Activated T-cell treated with anti-CD3 and anti-CD28 coated beads for 4 hours (primary cell): ENCODE results near the gene SMIM5.
"Not testable (repeated sequence)": the region's sequence is repeated elsewhere in the genome, so short reads cannot be mapped to it uniquely, and the experiment has no call there.

Source experiments
- DNase-seq: peaks from one replicate; pipeline ENCODE4 v3.0.0-alpha.2; 2020

The SMIM5 gene, protein sequence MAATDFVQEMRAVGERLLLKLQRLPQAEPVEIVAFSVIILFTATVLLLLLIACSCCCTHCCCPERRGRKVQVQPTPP

DNA sequence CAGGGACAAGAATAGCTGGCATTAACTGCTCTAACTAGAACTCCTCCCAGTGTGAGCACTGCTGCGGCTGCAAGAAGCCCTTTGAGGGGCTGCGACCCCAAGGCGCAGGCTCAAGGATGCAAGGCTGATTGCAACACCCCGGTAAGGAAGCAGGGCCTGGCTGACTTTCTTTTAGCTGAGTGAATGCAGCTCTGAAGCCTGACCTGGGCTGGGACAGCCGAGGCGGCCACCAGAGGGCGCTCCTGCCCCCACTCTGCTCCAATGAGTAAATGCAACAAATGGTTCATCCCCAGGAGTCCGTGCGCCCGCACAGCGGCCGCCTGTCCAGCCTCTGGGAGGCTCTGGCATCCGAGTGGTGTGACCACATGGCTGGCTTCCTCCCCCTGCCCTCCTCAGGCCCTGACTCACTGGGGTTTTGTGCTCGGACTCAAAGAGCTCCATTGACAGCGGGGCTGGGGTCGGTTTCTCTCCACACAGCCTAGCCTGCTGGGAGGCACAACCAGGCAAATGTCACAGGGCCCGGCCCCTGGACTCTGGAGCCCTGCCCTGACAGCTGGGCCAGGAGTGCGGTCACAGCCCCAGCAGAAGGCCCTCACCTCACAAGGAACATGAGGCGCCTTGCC, at the start of gene SMIM5:
SMIM5 (plus strand) TSS at position 572 of the 623 bp plus-strand sequence. CDS start 6,768 bp downstream, outside the sequence.
- peak; percentile 75 for DNase-seq

DNA sequence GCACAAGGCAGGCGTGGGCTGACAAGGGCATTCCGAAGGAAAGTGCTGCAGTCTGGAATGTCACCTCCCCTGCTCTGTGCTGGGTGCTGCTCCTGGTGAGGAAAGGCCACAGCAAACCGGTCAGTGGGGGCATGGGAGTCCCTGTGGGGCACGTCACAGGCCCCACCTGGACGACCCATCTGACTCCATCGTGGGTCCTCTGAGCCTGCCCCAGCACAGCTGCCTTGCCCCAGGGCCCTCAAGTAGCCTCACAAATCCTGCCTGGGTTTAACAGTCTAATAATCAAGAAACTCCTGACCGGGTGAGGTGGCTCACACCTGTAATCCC, 48.4 kb upstream of the SMIM5 start:
- DNase-seq: no peak

DNA sequence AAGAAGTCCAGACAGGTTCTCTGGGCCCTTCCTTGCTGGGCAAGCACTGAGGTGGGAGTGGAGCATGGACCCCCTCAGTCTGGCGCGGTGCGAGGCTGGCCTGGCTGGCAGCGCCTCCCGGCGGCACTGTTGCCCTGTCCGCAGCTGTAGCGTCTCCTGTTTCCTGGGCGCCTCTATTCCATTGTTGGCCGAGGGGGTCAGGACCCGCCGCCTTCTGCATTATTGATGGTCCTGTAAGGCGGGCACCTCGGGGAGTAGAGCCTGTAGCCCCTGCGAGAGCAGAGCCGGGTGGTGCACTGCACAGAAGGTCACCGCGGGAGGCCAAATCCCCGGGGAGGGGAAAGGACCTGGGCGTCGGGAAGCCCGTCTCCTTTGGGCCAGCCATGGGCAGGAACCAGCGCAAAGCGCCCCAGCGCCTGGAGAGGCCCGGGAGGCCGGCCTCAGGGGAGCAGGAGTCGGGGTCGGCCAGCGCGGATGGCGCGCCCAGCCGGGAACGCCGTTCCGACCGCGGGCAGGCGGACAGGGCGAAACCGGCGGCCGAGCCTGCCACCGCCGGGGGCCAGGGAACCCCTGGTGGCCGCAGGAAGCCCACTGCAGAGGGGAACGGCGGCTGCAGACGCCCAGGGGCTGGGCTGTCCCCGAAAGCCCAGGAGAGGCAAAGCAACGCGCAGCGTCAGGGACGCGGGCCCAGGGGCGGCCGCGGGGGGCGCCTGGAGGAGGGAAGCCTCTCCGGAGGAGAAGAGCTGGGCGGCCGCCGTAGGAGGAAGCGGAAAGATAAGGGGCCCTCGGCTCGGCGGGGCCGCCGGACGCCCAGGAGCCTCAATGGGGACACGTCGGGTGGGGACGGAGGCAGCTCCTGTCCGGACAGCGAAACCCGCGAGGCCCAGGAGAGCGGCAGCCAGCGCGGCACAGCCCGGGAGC, 45.3 kb upstream of the SMIM5 start, which contains the start of gene MYO15B:
MYO15B (plus strand) TSS at position 126 of the 921 bp plus-strand sequence; CDS start at position 384, 258 bp downstream.
- DNase-seq: peak; percentile 44

DNA sequence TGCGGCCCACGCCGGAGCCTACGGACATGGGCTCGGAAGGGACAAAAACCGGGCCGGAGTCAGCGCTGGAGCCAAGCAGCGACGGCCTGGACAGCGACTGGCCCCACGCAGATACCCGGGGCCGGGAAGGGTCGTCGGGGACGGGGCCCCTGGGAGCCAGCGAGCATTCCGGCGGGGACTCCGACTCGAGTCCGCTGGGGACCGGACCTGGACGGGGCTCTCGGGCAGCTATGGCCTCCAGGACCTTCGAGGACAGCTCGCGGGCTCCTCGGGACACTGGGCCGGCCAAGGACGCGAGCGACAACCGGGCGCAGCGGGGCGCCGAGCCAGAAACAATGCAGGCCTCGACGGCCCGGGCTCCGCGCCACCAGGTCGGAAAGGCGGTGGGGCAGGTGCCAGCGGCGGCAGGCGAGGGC, 44.6 kb upstream of the SMIM5 start:
- DNase-seq: peak; percentile 9

DNA sequence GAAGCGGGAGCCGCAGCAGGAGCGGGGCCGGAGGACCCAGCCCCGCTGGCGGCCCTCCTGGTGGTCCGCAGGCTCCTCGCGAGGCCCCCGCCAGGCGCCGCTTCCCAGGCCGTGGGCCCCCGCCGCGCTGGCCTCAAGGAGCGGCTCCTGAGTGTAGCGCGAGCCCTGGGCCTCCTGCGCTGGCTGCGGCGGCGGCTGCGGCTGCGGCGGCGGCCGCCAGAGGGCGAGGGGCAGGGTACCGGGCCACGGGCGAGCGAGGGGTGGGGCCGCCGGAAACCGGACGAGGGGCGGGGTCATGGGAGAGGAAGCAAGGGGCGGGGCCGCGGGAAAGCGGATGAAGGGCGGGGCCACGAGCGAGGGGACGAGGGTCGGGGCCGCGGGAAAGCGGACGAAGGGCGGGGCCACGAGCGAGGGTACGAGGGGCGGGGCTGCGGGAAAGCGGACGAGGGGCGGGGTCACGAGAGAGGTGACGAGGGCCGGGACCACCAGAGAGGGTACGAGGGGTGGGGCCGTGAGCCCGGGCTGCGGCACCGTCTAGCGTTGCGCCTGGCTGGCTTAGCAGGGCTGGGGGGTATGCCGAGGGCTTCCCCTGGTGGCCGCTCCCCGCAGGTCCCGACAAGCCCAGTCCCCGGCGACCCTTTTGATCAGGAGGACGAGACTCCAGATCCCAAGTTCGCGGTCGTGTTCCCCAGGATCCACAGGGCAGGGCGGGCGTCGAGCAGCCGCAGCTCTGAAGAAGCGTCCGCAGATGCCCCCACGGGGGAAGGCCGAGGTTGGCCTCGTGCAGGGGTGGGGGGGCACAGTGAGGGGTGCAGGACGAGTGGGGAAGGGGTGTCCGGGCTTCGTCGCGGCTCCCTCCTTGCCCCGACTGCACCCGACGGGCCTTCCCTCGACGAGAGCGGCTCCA, 44.0 kb upstream of the SMIM5 start:
- DNase-seq: peak; percentile 98

DNA sequence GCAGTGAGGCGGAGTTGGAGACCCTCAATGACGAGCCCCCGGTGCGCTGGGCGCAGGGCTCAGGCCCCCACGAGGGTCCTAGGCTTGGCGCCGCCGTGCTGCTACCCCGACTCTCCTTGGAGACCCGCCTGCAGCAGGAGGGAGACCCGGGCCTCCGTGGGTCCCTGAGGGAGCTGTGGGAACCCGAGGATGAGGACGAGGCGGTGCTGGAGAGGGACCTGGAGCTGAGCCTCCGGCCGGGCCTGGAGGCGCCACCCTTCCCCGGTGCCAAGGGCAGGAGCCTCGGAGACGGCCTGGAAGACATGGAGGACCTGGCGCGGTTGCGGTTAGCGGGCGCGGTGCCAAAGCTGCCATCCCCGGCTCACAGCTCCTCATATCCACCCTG, 43.3 kb upstream of the SMIM5 start:
- no peak for DNase-seq

DNA sequence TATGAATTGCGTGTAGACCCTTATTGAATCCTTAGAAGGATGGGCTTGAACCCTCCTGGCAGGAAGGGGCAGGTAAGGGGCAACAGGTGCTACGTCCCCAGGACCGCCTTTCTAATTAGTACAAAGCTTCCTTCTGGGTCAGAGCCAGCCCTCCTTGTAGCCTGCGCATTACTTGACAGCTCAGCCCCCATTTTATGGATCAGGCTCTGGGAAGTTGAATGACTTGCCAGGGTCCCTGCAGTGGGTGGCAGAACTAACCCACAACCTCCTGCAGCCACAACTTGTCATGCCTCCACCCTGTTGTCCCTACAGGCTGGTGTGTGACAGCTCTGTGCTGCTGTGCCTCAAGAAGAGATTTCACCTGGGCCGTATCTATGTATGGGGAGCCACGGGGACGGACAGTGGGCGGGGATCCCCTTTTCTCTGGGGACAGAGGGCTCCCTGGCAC, 42.9 kb upstream of the SMIM5 start:
- no peak for DNase-seq

DNA sequence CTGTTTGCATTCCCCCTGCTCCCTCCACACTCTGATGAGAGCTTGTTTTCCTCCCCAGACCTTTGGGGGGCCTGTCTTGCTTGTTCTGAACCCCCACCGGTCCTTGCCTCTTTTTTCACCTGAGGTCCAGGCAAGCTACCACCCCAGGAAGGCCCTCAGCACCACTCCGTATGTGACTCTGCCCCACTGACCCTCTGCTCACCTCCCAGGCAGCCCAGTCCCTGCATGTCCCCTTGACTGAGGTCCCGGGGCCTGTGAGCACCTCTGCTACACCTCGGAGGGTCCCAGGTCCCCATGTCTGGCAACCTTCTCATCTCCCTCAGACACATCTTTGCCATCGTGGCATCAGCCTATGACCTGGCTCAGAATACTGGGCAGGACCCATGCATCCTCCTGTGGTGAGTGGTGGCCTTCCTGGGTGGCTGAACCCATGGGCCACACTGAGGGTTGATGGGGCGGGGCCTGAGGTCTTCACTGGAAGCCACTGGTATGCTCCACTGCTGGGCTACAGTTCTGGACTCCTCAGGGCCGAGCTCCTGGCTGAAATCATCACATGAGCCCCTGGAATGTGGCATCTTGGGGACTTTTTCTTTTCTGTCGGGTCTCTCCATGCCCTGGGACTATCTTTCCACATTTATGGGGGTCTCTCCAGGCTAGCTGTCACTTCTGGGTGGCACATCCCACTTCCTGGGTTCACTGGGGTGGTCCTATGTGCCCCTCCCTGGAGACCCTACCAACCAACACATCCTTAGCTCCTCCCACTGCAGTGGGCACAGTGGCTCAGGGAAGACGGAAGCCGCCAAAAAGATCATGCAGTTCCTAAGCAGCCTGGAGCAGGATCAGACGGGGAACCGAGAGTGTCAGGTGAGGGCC, 42.1 kb upstream of the SMIM5 start:
- no peak for DNase-seq

DNA sequence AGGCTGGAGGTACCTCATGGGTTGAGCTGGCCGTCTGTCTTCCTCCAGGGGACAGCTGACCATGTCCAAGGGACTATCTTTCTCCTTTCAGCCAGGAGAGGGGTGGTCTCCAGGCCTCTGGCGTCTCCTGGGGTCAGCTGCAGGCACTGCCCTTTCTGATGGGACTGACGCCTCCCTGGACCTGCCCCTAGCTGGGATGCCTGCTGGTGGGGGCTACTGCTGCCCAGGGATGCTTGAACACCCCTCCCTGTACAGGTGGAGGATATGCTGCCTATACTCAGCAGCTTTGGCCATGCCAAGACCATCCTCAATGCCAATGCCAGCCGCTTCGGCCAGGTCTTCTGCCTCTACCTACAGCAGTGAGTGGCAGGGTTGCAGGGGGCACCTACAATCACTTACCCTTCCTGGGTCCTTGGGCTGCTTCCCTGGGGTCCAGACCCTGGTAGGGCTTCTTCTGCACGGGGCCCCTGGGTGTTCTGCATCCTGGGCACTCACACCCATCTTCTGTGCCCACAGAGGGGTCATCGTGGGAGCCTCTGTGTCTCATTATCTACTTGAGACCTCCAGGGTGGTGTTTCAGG, 41.4 kb upstream of the SMIM5 start:
- no peak for DNase-seq

DNA sequence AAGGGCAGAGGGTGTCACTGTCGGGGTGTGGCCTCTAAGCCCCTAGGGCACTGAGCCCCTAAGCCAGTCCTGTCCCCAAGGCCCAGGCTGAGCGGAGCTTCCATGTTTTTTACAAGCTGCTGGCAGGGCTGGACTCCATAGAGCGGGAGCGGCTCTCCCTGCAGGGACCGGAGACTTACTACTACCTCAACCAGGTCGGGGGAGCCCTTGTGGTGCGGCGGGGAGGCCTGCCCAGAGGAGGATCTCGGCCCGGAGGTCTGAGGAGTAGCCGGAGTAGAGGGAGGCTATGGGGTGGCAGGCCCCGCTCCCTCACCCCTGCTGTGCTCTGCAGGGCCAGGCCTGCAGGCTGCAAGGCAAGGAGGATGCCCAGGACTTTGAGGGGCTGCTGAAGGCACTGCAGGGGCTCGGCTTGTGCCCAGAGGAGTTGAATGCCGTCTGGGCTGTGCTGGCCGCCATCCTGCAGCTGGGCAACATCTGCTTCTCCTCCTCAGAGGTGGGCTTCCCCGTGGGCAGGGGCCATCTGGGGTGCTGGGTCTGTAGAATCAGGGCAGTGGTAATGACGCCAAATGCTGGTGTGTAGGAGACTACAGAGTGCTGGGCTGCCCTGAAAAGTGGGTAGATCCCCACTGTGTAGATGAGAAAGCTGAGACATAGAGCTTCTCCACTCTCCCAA, 40.8 kb upstream of the SMIM5 start:
- DNase-seq: no peak

DNA sequence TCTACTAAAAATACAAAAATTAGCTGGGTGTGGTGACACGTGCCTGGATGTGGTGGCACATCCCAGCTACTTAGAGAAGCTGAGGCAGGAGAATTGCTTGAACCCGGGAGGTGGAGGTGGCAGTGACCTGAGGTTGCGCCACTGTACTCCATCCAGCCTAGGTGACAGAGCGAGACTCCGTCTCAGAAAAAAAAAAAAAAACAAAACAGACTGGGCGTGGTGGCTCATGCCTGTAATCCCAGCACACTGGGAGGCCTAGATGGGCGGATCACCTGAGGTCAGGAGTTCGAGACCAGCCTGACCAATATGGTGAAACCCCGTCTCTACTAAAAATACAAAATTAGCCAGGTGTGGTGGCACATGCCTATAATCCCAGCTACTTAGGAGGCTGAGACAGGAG, 39.8 kb upstream of the SMIM5 start:
- DNase-seq: not testable (repeated sequence)

DNA sequence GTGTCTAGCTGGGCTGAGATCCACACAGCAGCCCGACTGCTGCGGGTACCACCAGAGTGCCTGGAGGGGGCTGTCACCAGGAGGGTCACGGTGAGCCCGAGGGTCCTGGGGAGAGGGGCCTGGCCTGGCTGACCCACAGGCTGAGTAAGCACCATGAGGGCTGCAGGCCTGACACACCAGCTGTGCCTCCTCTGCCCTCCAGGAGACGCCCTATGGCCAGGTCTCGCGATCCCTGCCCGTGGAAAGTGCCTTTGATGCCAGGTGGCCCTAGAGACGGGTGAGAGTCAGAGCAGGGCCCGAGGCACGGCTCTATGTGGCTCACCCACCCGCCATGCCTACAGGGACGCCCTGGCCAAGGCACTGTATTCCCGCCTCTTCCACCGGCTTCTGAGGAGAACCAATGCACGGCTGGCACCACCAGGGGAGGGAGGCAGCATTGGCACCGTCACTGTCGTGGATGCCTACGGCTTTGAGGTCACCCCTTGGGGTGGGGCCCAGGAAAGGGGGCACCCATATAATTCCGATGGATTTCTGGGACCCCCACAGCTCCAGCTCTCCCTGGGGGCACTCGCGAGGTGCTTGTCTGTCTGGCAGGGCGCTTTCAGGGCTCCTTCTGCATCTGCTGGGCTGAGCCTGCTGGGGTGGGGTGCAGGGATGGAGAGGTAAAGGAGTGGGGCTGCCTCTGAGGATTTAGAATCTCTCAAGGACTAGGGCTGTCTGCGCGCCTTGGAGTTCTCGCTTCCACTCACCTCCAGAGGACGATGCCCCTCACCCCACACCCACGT, 38.5 kb upstream of the SMIM5 start:
- DNase-seq: no peak

DNA sequence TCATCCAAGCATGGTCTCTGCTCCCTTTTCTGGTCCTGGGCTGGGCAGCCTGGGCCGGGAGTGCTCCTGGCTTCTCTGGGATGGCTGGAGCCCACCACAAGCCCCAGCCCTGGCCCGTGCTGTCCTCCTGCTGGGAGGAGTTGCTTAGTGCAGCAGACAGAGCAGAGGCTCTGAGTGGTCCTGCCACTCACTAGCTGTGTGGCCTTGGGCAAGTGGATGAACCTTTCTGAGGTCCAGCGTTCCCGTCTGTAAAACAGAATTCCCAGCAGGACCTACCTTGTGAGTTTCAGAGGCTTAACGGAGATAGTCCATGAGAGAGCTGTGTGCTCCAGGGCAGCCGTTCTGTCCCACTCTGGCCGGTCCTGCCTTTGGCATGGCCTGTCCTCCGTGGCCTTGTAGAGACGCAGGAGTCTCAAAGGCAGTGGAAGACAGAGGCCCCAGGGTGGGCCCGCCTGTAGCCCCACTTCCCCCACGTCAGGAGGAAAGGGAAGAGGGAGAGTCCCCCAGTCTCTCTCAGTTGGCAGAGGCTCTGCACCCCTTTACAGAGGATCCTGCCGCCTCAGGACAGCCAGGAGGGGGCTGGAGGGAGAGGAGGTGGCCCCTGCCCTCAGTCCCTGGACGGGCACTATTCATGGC, 37.8 kb upstream of the SMIM5 start:
- no peak for DNase-seq

DNA sequence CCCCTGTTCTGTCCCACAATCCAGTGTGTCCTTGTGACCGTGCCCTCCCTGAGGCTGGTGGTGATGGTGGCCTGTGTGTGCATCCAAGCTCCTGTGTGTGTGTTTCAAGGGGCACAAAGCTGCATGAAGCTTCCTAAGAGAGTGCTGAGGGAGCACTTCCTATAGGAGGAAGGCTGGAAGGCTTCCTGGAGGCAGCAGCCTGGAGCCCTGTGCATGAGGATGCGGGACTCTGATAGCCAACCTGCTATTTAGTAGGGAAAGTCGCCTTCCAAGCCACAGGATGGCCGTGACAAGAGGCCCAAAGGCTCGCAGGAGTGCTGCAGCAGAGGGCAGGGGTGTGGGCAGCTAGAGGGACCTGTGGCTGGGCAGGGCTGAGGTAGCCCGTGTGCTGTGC, 37.3 kb upstream of the SMIM5 start:
- DNase-seq: no peak

DNA sequence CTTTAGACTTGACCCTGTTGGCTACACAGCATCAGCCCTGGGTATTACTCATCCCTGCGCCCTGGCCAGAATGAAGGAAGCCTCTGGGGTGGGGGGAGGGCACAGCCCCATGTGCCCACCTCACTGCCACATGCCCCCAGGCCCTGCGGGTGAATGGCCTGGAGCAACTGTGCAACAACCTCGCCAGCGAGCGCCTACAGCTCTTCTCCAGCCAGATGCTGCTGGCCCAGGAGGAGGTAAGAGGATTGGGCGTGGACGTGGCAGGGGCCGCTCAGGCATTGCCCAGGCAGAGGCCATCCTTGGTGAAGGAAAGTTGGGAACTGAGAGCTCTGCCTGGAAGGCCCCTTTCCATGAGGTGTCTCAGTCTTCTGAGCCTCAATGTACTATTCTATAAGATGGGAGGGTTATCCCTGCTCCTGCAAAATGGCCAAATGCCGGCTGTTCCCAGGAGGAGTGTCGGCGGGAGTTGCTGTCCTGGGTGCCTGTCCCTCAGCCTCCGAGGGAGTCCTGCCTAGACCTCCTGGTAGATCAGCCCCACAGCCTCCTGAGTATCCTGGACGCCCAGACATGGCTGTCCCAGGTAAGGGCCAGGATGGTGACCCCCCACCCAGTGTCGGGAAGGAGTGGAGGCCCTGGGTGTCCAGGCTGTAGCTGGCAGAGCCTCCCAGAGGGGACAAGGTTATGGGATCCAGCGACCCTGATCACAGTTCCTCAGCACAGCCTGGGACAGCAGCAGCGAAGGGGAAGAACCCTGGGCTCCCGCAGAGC, 36.7 kb upstream of the SMIM5 start:
- DNase-seq: no peak

DNA sequence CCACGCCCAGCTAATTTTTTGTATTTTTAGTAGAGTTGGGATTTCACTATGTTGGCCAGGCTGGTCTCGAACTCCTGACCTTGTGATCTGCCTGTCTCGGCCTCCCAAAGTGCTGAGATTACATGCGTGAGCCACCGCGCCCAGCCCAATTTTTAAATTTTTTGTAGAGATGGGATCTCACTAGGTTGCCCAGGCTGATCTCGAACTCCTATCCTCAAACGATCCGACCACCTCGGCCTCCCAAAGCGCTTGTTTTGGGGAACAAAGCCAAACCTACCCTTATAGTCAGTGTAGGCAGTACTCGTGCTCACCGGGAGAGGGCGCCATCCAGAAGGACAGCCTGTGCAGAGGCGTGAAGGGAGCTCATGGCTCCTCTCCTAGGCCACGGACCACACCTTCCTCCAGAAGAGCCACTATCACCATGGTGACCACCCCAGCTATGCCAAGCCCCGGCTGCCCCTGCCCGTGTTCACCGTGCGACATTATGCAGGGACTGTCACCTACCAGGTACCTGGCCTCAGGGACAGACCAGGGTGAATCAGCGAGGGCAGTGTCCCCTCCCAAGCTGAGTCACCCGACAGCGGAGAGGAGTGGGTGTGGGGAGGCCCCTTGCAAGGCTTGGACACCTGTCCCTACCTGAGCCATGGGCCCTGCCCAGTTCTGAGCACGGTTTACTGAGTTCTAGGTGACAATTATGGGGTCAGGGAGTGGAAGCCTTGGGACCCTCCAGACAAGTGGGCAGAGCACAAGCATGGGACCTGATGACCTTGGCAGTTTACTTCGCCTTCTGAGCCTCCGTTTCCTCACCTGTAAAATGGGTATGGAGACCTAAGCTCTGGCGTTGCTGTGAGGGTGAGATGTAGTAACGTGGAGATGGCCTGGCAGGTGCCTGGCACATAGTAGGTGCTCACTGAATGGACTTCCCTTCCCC, 31.9 kb upstream of the SMIM5 start:
- DNase-seq: peak; percentile 45

DNA sequence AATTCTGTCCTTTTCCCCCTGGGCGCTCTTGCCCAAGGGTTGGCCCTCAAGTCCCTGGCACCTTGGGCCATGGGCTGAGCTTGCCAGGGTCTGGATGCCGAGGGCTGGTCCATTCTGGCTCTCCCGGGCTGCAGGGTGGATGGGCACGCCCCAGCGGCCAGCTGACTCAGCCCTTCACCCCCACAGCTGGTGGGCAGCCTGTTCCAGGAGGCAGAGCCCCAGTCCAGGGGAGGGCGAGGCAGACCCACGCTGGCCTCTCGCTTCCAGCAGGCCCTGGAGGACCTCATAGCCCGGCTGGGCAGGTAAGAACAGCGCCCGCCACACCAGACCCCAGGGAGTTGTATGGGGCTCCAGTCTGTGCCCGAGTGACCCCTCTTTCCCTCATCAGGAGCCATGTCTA, 30.6 kb upstream of the SMIM5 start:
- DNase-seq: no peak

DNA sequence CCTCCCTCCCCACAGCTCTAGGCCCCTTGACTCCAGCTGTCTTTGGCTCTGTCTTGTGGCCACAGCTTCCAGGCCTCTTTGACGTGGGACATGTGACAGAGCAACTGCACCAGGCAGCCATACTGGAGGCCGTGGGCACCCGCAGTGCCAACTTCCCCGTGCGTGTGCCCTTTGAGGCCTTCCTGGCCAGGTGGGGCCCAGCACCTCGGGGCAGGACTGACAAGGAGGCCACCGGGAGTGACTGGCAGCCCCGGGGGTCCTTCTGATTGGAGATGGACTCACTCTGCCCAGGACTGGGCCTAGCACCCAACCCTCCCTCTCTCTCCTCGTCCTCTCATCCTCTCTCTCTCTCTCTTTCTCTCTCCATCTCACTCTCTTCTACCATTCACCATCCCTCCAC, 30.1 kb upstream of the SMIM5 start:
- no peak for DNase-seq
